HG03175 (cell line): ENCODE measurements around the gene PRUNE1.

Experiments used
- ATAC-seq: cut with Tn5 transposase; IDR thresholded peaks from one replicate; pipeline ENCODE4 v1.9.1; 2021; ENCODE audit warnings: mild to moderate bottlenecking, moderate library complexity; ENCODE audit not compliant: unreplicated experiment

Gene PRUNE1

DNA sequence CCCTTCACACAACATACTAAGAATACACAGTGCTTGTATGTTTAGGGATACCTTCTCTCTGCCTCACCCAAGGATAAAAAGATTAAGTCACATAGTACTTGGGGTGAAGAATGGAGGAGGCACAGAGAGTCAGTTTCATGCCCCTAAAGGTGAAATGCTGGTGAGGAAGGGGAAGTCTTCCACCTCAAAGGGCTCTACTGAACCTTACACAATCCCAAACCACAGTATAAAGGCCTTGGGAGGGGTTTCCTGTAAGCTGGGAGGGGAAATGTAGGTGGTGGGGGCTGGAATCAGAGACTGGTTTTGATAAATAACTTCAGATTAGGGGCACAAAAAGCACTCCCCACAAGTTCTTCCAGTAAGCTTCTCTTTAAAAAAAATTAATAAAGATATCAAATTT, 5.1 kb upstream of the PRUNE1 start:
- no peak for ATAC-seq

DNA sequence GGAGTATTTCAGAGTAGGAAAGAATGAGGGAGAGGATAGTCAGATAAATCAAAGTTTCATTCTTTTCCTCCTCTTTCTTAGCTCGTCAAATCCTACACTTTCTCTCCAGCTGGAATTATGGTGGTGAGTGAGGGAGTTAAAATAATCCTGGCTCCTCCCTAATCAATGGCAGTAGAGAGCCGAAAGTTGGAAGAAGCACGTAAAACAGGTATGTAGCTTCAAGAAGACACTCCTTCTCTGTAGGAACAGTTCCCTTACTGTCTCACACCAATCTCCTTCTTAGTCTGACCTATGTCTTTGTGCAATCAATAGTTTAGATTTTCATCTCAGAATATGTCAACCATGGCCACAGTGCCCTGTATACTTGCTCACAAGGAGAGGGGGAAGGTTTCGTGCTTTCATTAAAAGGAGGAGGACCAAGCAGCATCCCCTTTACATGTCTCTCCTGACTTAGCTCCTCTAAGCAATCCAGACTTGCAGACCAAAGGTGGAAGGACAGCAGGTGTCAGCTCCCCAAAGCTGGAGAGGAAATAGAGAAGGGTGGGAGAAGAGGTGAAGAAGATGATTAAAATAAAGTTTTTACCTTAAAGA, 2.4 kb upstream of the PRUNE1 start:
- ATAC-seq: no peak

DNA sequence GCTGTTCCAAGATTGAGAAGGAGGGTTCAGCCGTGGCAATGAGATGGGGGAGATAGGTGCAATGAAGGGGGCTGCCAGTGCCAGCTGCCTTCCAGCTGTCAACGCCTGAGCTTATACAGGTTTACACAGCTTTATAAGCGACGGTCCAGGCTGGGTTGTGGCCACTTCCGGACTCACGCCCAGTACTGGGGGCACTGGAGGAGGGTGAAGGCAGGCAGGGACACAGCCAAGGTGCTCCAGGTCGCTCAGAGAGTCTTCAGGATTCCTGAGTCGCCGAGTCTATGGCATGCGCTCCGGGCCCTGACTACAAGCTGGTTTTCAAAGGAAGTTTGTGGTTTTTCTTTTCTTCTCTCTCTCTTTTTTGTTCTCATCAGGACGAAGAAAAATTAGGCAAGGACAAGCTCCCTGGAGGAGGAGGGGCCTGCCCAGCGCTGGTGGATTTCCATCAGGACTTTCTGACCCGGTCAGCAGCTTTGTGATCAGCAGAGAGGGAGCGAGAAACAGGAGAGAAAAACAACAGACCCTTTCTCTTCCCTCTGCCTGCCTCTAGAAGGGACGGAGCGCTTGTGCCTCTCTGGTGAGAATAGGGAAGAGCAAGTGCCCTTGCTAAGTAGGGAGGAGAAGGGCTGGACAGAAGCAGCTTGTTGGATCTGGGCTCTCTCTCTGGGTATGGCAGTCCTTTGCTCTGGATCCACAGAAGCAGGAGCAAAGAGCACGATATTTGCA, 1.8 kb upstream of the PRUNE1 start, which contains the start of gene MINDY1:
MINDY1 (minus strand) TSS at position 576 of the 726 bp plus-strand sequence. CDS start 4,285 bp downstream, outside the sequence.
- peak; percentile 34 for ATAC-seq

DNA sequence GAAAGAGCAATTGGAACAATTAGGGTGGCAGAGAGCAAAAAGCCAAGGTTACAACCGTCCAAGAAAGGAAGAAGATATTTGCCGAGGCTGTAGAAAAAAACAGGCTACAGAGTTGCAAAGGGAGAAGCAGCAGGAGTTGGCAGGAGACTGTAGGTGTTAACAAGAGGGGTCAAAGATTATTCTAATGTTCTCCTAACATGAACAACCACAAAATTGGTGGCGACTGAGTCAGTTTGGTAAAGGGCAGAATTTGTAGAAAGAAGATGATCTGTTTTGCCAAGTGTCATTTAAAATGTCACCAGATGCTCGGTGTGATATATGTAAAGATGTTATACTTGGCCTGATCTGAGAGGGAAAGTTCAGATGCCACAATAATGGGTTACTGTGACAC, 401 bp upstream of the PRUNE1 start:
- no peak for ATAC-seq

DNA sequence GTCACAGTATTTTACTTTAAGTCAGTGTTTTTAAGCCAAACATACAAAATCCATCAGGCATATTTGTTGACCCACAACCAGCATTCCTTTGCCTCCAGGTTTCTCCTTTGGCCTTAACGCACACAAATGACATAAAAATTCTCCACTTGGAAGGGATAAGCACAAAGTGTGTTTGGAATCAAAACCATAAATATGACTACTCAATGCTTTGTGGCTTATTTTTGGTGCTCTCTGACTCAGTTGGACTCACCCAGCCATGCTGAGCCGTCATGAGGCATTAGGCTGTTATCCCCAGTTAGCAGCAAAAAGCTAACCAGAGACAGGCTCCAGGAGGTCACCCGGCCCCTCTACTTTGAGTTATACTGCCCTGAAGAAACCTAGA, 948 bp downstream of the PRUNE1 start:
- ATAC-seq: no peak

DNA sequence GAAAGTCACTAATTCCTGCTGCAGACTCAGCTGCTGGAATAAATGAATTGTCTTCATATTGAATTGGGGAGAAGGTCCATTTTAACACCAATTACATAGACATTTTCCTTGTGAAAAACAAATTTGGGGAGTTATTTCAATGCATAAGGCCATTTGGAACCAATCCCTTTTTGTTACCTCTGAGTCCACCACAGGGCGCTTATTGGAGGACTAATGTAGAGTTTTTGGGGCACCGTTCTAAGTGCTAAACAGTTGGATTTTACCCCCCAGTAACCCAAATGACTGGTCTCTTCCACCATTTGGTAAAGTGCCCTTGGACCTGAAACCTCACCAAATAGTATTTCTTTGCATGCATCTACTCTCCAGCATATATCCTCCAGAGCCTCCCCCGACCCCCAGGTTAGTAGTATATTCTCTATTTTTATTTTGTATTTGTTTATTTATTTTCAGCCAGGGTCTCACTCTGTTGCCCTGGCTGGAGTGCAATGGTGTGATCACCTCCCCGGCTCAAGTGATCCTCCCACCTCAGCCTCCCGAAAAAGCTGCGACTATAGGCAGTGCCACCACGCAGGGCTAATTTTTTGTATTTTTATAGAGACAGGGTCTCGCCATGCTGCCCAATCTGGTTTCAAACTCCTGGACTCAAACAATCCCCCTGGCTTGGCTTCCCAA, 1.6 kb downstream of the PRUNE1 start:
- no peak for ATAC-seq

DNA sequence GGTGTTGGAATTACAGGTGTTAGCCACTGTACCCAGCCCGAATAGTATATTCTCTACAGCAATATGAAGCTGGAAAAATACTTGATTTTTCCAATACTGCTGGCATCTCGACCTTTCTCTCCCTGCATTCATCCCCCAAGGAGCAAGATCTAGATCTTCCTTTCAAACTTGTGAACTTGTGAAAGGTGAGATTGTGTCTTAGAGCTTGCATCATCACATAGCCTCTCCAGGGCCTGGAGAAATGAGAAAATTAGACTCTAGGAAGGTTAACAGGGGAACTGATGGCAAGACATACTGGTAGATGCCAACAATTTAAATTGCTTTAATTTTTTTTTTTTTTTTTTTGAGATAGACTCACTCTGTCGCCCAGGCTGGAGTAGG, 2.1 kb downstream of the PRUNE1 start:
- no peak for ATAC-seq

DNA sequence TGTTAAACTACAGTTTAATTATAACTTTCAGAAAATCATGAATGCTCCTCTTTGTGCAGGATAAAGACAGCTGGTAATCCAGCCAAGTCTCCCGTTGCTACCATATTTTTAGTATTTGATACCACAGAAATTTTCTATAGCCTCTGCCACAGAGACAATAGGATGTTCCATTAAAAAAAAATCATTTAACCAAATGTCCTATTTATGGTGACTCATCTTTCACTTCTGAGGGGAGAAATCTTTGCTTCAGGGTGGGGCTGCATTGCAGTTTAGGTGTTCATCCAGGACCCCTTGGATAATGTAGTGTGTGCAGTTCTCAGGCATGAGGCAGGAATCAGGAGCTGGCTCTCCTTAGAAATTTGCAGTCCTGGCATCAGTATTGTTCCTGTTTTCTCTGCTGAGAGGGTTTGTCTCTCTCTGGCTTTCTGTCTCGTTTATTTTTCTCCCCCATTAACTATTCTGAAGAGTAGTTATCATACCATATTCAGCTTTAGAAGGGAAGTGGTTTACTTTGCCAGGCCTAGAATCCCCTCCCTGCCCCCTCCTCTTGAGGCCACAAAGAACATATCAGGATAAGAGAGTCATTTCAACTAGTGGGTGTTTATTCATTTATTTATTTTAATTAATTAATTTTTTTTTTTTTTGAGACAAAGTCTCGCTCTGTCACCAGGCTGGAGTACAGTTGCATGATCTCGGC, 3.1 kb downstream of the PRUNE1 start:
- no peak for ATAC-seq

DNA sequence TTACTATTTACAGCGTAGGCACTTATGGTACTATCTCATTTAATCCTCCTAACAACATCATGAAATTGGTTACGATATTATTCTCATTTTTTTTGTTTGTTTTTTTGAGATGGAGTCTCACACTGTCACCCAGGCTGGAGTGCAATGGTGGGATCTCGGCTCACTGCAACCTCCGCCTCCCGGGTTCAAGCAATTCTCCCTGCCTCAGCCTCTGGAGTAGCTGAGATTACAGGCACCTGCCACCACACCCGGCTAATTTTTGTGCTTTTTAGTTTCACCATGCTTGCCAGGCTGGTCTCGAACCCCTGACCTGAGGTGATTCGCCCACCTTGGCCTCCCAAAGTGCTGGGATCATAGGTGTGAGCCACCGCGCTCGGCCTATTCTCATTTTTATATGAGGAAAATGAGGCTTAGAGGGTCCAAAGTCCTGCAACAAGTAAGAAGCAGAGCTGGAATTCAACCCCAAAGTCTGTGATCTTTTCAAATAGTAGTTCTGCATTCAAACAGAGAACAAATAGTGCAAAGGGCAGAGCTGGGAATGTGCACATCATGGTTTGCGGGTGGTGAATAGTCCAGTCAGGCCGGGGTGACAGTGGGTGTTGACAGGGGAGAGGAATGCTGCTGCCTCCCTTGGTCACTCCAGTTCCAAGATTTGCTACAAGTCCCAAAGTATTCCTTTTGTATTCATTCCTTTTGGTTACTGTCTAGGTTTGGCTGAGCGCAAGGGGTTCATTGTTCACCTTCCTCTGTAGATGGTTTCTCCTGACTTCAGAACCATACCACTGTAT, 4.6 kb downstream of the PRUNE1 start:
- no peak for ATAC-seq

DNA sequence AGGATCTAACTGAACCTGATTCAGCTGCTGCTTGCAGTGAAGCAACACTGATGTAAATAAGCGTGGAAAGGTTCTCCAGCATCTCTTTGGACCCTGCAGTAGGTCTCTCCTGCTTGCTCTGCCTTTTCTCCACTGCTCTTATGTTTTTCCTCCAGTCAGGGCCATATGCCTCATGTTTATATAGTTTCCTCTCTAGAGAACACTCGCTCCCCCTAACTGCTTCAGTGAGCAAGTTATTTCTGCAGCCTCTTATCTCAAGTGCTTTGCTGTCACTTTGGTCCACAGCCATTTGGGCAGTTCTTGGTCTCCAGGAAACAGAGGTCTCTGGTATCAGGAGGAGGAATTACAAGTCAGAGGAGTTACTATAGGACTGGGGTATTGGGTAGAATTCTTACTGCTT, 5.3 kb downstream of the PRUNE1 start:
- ATAC-seq: no peak

DNA sequence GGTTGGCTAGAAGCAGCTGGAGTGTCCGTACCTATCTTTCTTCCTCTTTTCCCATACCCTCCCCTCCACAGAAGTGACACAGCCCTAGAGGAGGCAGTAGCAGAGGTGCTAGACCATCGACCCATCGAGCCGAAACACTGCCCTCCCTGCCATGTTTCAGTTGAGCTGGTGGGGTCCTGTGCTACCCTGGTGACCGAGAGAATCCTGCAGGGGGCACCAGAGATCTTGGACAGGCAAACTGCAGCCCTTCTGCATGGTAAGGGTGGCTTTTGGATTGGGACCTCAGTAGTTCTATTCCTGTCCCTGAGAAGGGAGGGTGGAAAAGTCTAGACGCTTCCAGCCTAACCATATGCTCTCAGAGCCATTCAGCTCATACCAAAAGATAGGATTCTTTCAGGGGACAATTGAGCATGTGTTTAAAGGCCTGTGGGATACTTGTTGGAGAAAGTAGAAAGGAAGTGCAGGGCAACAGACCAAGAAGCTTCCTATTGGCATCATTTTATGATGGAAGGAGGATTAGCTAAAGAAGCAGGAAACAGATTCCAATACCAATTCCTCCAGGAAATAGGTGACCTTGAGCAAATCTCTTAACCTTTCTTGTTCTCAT, 16.4 kb downstream of the PRUNE1 start:
- no peak for ATAC-seq

DNA sequence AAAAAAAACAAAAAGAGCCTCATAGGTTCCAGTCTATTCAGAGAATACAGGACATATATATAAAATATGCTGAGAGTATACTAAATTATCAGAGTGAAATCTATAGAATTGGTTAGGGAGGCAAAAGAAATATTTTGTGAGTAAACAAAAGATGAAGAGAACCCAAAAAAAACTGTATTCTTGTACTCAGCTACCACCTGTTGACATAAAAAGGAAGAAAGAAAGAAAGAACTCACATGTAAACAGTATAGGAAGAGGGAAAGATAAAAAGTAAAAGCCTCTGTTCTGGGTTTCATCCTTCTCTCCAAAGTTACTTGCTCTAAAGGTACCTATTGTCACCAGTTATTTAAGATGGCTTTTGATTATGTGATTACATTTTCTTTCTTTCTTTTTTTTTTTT, 18.2 kb downstream of the PRUNE1 start:
- ATAC-seq: no peak

DNA sequence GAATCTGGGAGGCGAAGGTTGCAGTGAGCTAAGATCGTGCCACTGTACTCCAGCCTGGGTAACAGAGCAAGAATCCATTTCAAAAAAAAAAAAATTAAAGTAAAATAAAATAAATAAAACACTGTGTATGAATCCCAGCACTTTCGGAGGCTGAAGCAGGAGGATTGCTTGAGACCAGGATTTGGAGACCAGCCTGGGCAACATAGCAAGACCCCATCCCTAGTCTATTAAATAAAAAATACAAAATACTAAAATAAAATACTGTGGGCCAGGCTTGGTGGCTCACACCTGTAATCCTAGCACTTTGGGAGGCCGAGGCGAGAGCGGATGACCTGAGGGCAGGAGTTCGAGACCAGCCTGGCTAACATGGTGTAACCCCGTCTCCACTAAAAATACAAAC, 23.9 kb downstream of the PRUNE1 start:
- no peak for ATAC-seq

DNA sequence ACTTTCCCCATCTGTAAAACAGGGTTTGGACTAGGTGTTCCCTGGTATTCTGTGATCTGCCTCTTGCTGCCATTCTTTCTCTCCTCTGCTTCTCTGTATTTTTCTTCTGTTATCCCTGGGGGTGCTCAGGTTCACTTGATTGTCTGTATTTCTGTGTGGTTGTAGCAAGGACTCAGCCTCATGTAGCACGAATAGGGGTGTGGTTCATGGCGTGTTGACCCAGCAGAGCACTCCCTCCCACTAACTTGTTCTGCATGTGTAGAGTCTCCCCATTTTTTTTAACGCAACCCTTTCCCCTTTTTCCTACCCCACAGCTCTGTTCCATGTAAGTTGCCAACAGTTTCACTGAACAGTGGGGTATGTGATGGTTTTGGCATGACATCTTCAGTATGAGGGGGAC, 26.9 kb downstream of the PRUNE1 start:
- ATAC-seq: no peak

DNA sequence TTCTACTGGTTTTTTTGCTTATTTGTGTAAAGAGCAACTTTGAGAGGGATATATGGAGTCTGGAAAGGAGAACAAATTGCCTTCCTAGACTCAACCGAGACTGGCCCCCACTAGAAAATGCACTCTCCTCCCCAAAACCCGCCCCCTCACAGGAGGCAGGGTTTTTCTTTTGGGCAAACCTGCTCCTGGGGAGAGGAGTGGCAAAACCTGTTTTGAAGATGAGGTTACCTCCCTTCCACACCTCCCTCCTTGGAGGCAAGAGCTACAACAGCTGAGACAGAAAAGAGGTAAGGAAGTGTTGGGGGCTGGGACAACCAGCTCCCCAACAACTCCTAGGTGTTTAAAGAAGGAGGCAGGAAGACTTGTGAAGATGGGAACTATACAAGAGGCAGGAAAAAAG, 28.1 kb downstream of the PRUNE1 start, which contains the start of gene BNIPL:
BNIPL (plus strand) TSS at position 231 of the 400 bp plus-strand sequence; CDS start at position 371, 140 bp downstream.
- ATAC-seq: no peak

DNA sequence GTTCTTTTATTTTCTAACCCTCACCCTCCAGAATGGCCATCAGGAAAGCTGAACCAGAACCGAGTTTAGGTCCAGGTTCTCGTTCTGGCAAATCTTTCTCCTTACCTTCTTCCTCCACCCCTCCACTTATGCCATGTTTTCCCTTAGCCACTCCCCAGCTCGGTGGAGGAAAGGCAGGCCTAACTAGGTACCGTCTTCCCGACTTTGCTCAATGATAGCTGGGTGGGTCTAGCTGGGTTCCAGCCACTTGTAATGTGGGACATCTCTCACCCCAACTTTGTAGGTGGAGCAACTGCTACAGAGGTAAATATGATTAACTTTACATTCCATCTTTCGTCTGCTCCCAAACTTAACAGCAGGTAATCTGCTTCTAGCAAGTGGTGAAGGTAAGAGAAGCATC, 28.8 kb downstream of the PRUNE1 start:
- ATAC-seq: no peak

DNA sequence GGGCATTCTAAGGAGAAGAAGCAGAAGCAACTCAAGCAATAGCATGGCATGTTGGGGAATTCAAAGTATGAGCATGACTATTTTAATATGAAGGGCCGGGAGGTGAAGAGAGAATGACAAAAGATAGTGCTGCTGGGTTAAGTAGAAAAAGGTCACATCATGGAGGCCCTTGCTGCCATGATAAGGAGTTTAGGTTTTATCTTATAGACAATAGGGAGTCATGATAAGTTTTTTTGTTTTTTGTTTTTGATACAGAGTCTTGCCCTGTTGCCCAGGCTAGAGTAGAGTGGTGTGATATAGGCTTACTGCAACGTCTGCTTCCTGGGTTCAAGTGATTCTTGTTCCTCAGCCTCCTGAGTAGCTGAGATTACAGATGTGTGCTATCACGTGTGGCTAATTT, 31.3 kb downstream of the PRUNE1 start:
- ATAC-seq: no peak

DNA sequence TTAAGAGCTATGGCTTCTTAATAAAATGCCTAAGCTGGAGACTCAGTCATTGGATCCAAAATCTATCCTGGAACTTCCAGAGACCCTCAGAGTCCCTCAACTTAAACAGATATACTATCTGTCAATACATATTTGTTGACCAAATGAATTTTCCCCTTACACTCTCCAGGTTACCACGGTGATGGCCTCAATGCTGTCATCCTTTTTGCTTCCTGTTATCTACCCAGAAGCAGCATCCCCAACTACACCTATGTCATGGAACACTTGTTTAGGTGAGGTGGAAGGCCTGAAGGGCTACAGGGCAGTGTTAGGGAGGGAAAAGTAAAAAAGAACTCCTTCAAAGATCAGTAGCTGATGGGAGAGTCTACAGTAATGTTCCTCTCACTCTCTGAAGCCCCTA, 34.9 kb downstream of the PRUNE1 start:
- ATAC-seq: no peak

DNA sequence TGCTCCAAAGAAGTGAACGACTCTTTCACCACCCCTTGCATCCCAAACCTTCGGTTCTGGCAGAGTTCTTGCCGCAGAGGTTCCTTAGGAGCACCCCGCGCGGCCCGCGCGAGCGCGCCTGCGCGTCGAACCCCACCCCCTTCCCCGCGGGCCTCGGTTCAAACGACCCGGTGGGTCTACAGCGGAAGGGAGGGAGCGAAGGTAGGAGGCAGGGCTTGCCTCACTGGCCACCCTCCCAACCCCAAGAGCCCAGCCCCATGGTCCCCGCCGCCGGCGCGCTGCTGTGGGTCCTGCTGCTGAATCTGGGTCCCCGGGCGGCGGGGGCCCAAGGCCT, 39.3 kb downstream of the PRUNE1 start, which contains the start of gene C1orf56:
C1orf56 (plus strand) TSS at position 161 of the 334 bp plus-strand sequence; CDS start at position 258, 97 bp downstream.
- peak; percentile 40 for ATAC-seq

DNA sequence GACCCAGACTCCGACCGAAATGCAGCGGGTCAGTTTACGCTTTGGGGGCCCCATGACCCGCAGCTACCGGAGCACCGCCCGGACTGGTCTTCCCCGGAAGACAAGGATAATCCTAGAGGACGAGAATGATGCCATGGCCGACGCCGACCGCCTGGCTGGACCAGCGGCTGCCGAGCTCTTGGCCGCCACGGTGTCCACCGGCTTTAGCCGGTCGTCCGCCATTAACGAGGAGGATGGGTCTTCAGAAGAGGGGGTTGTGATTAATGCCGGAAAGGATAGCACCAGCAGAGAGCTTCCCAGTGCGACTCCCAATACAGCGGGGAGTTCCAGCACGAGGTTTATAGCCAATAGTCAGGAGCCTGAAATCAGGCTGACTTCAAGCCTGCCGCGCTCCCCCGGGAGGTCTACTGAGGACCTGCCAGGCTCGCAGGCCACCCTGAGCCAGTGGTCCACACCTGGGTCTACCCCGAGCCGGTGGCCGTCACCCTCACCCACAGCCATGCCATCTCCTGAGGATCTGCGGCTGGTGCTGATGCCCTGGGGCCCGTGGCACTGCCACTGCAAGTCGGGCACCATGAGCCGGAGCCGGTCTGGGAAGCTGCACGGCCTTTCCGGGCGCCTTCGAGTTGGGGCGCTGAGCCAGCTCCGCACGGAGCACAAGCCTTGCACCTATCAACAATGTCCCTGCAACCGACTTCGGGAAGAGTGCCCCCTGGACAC, 39.8 kb downstream of the PRUNE1 start:
- ATAC-seq: peak; percentile 66
